ENCODE data around the gene ADARB2. TPM values are rescaled to one million over a fixed set of nuclear protein-coding genes. Genes with fewer than 3 reads are reported as not detected.
A peak's percentile ranks its signal among the peaks of the same experiment; 100 is the strongest.

ADARB2 gene
- total and polyA plus RNA-seq, 8 donors = 0.41 to 0.92 (median 0.76) TPM

DNA sequence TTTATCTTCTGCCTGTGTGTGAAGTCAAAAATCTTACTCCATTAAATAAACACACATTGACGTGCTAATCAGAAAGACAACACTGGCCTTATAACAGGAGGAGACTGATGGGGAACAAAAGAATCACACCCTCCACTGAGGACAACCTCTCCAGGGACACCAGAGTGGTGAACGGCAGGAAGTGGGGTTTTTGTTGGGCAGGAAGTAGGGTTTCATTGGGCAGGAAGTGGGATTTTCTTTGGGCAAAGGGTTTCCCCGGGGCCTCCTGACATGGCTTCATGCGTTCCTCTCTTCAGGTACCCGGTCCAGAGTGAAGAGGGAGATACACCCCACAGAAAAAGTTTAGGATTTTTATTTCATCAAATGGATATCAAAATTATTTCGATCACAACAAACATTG lies 30.6 kb downstream of the ADARB2 start:
- Histone ChIP-seq H3K4me3 (no peak overlapping the region), H3K4me1 (no peaks in the 10 kb centered on the region), H3K9me3 (no peaks in the 10 kb centered on the region), H3K36me3 (no peaks in the 10 kb centered on the region), H3K27me3 (no peaks in the 10 kb centered on the region), H3K27ac (no peak overlapping the region)
- TF ChIP-seq, protein P1, sequence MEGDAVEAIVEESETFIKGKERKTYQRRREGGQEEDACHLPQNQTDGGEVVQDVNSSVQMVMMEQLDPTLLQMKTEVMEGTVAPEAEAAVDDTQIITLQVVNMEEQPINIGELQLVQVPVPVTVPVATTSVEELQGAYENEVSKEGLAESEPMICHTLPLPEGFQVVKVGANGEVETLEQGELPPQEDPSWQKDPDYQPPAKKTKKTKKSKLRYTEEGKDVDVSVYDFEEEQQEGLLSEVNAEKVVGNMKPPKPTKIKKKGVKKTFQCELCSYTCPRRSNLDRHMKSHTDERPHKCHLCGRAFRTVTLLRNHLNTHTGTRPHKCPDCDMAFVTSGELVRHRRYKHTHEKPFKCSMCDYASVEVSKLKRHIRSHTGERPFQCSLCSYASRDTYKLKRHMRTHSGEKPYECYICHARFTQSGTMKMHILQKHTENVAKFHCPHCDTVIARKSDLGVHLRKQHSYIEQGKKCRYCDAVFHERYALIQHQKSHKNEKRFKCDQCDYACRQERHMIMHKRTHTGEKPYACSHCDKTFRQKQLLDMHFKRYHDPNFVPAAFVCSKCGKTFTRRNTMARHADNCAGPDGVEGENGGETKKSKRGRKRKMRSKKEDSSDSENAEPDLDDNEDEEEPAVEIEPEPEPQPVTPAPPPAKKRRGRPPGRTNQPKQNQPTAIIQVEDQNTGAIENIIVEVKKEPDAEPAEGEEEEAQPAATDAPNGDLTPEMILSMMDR (IDR thresholded peaks at IDR 0.05) = no peak
- ATAC-seq (no peak), DNase-seq (no peak)
- intact Hi-C loops (cut with DNase I) = no loop called here

DNA sequence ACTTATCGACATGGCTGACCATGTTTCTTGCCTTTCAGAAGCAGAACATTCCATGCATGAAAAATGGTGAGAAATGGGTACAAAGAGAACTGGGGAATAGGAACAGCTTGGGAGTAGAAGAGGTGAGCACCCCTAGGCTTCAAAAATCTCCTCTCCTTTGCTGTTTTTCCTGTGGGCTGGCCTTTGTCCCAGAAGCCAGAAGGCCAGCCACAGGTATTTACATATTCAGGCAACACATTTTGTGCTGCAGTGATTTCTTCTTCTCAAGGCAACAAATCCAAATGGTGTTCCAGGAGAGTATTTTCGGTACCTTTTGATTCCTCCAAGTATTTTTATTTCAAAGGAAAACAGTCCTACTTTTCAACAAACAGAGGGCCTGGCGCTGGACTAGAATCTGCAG lies 31.1 kb downstream of the ADARB2 start:
- Histone ChIP-seq H3K9me3 (no peaks in the 10 kb centered on the region), H3K36me3 (no peaks in the 10 kb centered on the region), H3K27ac (no peak overlapping the region), H3K4me1 (no peaks in the 10 kb centered on the region), H3K4me3 (no peak overlapping the region), H3K27me3 (no peaks in the 10 kb centered on the region)
- intact Hi-C loops (cut with DNase I) = no loop called here
- DNase-seq (no peak), ATAC-seq (no peak)
- TF ChIP-seq, protein P1 (IDR thresholded peaks at IDR 0.05) = no peak

DNA sequence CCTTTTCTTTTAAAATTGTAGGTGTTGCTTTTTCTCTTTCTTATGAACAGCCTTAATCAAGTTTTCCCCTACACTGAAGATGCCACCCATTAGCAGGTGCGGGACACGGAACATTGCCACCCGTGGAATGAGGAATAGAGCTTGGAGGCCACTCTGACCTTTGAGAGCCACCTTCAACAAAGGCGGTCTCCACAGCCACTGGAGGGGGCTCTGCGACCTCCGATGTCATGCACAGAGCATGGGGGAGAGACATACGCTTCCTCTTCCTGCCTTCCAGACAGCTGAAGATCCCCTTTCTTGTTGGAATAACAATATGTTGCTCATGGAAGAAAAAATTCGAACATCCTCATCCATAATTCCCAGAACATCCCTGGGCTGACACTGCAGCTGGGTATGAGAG lies 39.1 kb downstream of the ADARB2 start:
- TF ChIP-seq, protein P1 (IDR thresholded peaks at IDR 0.05) = no peak
- Histone ChIP-seq H3K4me1 (no peaks in the 10 kb centered on the region), H3K27ac (no peak overlapping the region), H3K36me3 (no peaks in the 10 kb centered on the region), H3K27me3 (no peaks in the 10 kb centered on the region), H3K9me3 (no peaks in the 10 kb centered on the region), H3K4me3 (no peak overlapping the region)
- ATAC-seq = no peak
- no peak for DNase-seq
- intact Hi-C loops (cut with DNase I) = no loop called here

DNA sequence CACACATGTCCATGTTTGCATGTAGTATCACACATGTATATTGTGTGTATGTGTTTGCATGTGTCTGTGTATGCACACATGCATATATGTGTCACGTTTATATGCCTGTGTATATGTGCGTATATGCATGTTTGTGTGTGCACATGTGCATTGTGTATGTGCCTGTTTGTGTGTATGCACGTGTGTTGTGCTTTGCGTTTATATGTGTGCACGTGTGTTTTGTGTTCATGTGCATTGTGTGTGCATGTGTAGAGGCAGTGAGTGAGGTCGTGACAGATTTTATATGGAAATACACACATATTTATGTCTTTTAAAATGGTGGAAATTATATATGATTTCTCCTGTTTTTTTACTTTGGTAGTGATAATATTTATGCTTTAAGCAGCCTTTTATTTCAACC lies 41.2 kb downstream of the ADARB2 start:
- TF ChIP-seq, protein P1 (IDR thresholded peaks at IDR 0.05) = no peak
- intact Hi-C loops (cut with DNase I) = no loop called here
- H3K27ac ChIP-seq = no peak overlapping the region
- H3K9me3 ChIP-seq = no peaks in the 10 kb centered on the region
- DNase-seq (no peak), ATAC-seq (no peak)
- no peaks in the 10 kb centered on the region for H3K36me3 ChIP-seq
- H3K27me3 ChIP-seq = no peaks in the 10 kb centered on the region
- no peak overlapping the region for H3K4me3 ChIP-seq
- no peaks in the 10 kb centered on the region for H3K4me1 ChIP-seq

DNA sequence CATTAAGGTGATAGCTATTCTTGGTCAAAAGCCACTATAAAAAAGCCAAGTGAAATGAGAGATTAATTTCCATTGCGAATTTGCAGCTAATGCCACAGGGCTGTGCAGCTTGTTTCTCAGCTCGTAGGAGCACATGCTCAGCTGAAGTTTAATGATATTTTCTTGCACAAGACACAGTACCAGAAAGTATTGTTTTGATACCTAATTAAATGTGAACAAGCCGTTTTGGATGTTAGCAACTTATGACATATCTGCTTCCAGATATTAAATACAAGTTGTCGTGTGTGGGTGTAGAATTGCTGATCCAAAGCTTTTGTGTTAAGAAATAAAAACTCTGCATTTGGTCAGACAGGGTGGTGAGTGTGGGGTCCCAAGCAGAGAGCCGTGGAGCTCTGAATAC lies 47.2 kb downstream of the ADARB2 start:
- H3K36me3 ChIP-seq = no peaks in the 10 kb centered on the region
- DNase-seq (peak in 2 of 4 donors; percentile 30 to 42), ATAC-seq (no peak)
- TF ChIP-seq, protein P1 (IDR thresholded peaks at IDR 0.05) = no peak
- no peaks in the 10 kb centered on the region for H3K4me1 ChIP-seq
- no peak overlapping the region for H3K4me3 ChIP-seq
- no peak overlapping the region for H3K27ac ChIP-seq
- H3K27me3 ChIP-seq = peaks cover 0 to 7% of the 10 kb centered on the region in 2 donors
- H3K9me3 ChIP-seq = no peaks in the 10 kb centered on the region
- intact Hi-C loops (cut with DNase I) = no loop called here
